Measurements from ENCODE around the gene SLC16A7. TPM values are rescaled to one million over a fixed set of nuclear protein-coding genes. Genes with fewer than 3 reads are reported as not detected.

SLC16A7 gene
- total and polyA plus RNA-seq, 12 donors = 3.5 to 103 (median 63.0) TPM

GRCh38 chr12:59811991-59812390 is 216.2 kb downstream of the SLC16A7 start:
- H3K27me3 ChIP-seq = no peaks in the 10 kb centered on the region

DNA sequence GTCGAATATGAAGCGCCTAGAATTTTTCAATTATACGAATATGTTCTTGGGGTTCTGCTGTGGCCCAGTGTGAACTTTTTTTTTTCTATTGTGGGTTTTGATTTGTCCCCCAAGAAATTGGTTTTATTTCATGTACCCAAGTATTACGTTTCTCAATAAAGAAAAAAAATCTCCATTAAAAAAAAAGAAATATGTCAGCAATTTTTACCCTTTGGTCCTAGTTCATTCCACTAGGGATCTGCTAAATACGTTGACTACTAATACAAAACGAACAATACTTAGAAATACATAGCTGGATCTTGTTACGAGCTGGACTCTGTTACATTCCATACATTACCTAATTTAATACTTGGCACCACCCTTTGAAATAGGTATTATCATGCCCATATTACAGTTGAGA is 216.9 kb downstream of the SLC16A7 start:
- 87 to 89% (median 88%) methylated on average over 7 of the region's 7 CpGs for WGBS, 4 donors
- DNase-seq = no peak
- H3K27me3 ChIP-seq = no peaks in the 10 kb centered on the region
- H3K36me3 ChIP-seq (replicated peaks in 1 of 2) = no peaks in the 10 kb centered on the region
- H3K27ac ChIP-seq = no peak overlapping the region
- no peak for TF ChIP-seq POLR2A (IDR thresholded peaks at IDR 0.05)
- TF ChIP-seq CTCF (IDR thresholded peaks at IDR 0.05) = no peak
- intact Hi-C loops (cut with DNase I) = no loop called here
- H3K4me3 ChIP-seq = no peak overlapping the region
- H3K4me1 ChIP-seq (replicated peaks in 1 of 2) = no peaks in the 10 kb centered on the region
- no peaks in the 10 kb centered on the region for H3K9me3 ChIP-seq (replicated peaks in 1 of 3)

More at GRCh38 chr12:59811991-59812390, 216.2 kb downstream of the SLC16A7 start:
- 90 to 97% (median 96%) methylated on average over 14 of the region's 14 CpGs for WGBS, 4 donors
- TF ChIP-seq CTCF (IDR thresholded peaks at IDR 0.05) (no peak), POLR2A (IDR thresholded peaks at IDR 0.05) (no peak)
- intact Hi-C loops (cut with DNase I) = no loop called here
- Histone ChIP-seq H3K4me3 (no peak overlapping the region), H3K36me3 (replicated peaks in 1 of 2) (no peaks in the 10 kb centered on the region), H3K27ac (no peak overlapping the region), H3K9me3 (replicated peaks in 1 of 3) (no peaks in the 10 kb centered on the region), H3K4me1 (replicated peaks in 1 of 2) (no peaks in the 10 kb centered on the region)
- no peak for DNase-seq

- Histone ChIP-seq H3K27ac (no peak overlapping the region), H3K27me3 (no peaks in the 10 kb centered on the region), H3K36me3 (replicated peaks in 1 of 2) (no peaks in the 10 kb centered on the region), H3K4me3 (no peak overlapping the region), H3K9me3 (replicated peaks in 1 of 3) (no peaks in the 10 kb centered on the region), H3K4me1 (replicated peaks in 1 of 2) (no peaks in the 10 kb centered on the region)
- no peak for TF ChIP-seq CTCF (IDR thresholded peaks at IDR 0.05)
- TF ChIP-seq POLR2A (IDR thresholded peaks at IDR 0.05) = no peak
- WGBS, 4 donors = 74 to 92% (median 84%) methylated on average over 2 of the region's 2 CpGs
- intact Hi-C loops (cut with DNase I) = no loop called here
- no peak for DNase-seq
Measured at GRCh38 chr12:59820594-59821011, 224.8 kb downstream of the SLC16A7 start.

DNA sequence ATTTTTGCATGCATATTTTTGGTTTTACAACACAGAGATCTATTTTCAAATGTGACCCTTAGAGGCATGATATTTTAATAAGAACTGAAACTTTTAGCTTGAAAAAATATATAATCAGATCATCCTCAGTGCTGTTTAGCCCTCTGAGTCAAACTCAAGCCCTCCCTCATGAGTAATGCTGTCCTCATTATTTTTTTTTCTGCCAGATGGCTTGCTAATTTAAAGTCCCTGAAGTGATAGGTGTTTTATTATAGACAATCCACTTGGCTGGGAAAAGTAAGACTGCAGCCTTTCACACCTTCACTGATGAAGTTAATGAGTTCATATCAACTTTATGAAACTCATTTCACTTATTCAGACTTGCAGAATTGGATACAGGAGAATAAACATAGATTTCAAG is 227.7 kb downstream of the SLC16A7 start:
- no peak for DNase-seq
- Histone ChIP-seq H3K9me3 (replicated peaks in 1 of 3) (no peaks in the 10 kb centered on the region), H3K4me1 (replicated peaks in 1 of 2) (no peaks in the 10 kb centered on the region), H3K27ac (no peak overlapping the region), H3K4me3 (no peak overlapping the region), H3K27me3 (no peaks in the 10 kb centered on the region), H3K36me3 (replicated peaks in 1 of 2) (no peaks in the 10 kb centered on the region)
- intact Hi-C loops (cut with DNase I) = no loop called here
- no peak for TF ChIP-seq POLR2A (IDR thresholded peaks at IDR 0.05)
- no peak for TF ChIP-seq CTCF (IDR thresholded peaks at IDR 0.05)
